Astrocyte of the spinal cord (primary cell): ENCODE measurements around the gene JMJD1C.

Experiments used
- DNase-seq: peaks from one replicate; pipeline ENCODE4 v3.0.0; 2011; ENCODE audit warnings: low read depth, low spot score
- H3K4me3 ChIP-seq: 2 replicates; pipeline ENCODE4 v1.5.1; 2011; ENCODE audit warnings: low read depth, mild to moderate bottlenecking, low read length, moderate library complexity
- in situ Hi-C: cut with HindIII; loops from 2 replicates; pipeline ENCODE4 v1.10.0; 2017; ENCODE audit warnings: low sequenced_read_pairs
- TF ChIP-seq, protein P1 (sequence below): IDR thresholded peaks from 2 replicates; pipeline ENCODE4 v1.5.1; 2012; ENCODE audit warnings: low read depth, mild to moderate bottlenecking, low read length, inconsistent platforms

JMJD1C gene

DNA sequence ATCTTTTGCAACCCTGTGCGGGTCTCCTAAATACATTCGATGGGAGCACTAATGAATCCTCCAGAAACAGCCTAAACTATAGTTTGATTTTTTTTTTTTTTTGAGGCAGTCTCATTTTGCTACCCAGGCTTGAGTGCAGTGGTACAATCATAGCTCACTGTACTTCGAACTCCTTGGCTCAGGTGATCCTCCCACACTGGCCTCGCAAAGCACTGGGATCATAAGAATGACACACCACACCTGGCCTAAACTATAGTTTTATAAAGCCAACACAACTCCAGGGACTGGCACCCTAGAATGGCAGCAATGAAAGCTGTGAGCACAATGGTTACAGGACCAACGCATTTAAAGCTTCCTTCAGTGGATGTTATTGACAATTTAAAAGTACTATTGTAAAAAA, 14.5 kb upstream of the JMJD1C start:
- in situ Hi-C loops = no loop called here

DNA sequence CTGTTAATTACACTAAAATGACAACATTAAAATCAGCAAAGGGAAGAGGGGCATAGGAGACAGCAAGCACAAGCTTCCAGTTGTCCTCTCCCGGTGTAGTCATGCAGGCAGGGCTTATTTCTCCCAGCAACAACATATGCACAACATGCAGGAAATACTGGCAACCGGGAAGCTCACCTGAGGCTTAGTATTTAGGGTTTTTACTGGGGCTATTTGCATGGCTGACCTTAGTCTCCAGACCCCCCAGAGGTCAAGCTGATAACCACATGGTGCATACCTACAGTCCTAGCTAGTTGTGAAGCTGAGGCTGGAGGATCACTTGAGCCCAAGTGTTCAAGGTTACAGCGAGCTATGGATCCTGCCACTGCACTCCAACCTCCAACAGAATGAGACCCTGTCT, 12.8 kb upstream of the JMJD1C start:
- TF ChIP-seq, protein P1, sequence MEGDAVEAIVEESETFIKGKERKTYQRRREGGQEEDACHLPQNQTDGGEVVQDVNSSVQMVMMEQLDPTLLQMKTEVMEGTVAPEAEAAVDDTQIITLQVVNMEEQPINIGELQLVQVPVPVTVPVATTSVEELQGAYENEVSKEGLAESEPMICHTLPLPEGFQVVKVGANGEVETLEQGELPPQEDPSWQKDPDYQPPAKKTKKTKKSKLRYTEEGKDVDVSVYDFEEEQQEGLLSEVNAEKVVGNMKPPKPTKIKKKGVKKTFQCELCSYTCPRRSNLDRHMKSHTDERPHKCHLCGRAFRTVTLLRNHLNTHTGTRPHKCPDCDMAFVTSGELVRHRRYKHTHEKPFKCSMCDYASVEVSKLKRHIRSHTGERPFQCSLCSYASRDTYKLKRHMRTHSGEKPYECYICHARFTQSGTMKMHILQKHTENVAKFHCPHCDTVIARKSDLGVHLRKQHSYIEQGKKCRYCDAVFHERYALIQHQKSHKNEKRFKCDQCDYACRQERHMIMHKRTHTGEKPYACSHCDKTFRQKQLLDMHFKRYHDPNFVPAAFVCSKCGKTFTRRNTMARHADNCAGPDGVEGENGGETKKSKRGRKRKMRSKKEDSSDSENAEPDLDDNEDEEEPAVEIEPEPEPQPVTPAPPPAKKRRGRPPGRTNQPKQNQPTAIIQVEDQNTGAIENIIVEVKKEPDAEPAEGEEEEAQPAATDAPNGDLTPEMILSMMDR = no peak
- no peak overlapping the region for H3K4me3 ChIP-seq
- no peak for DNase-seq
- in situ Hi-C loops = no loop called here

More for the DNA sequence above, 14.5 kb upstream of the JMJD1C start:
- DNase-seq = no peak
- H3K4me3 ChIP-seq = no peak overlapping the region
- TF ChIP-seq, protein P1 = no peak

DNA sequence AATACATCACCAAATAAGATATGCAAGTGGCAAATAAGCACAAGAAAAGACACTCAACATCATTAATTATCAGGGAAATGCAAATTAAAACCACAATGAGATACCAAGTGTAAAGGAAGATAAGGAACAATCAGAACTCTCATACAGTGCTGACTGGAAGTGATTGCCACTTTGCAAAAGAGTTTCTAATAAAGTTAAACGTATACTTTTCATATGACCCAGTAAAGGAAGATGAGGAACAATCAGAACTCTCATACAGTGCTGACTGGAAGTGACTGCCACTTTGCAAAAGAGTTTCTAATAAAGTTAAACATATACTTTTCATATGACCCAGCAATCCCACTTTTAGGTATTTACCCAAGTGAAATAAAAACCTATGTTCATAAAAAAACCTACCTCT, 12.2 kb upstream of the JMJD1C start:
- in situ Hi-C loops = no loop called here
- TF ChIP-seq, protein P1 = no peak
- DNase-seq = no peak
- H3K4me3 ChIP-seq = no peak overlapping the region

DNA sequence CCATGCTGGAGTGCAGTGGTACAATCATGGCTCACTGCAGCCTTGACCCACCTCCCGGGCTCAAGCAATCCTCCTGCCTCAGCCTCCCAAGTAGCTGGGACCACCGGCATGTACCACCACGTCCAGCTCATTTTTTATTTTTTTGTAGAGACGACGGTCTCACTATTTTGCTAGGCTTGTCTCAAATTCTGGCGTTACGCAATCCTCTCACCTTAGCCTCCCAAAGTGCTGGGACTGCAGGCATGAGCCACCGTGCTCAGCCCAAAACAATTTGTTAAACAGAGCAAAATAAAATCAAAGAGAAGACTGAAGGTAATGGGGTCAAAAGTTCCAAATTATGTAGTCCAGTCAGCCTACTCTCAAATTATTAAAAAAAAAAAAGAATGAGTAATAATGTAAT, 8.7 kb upstream of the JMJD1C start:
- no peak overlapping the region for H3K4me3 ChIP-seq
- no peak for DNase-seq
- in situ Hi-C loops = no loop called here
- TF ChIP-seq, protein P1 = no peak

DNA sequence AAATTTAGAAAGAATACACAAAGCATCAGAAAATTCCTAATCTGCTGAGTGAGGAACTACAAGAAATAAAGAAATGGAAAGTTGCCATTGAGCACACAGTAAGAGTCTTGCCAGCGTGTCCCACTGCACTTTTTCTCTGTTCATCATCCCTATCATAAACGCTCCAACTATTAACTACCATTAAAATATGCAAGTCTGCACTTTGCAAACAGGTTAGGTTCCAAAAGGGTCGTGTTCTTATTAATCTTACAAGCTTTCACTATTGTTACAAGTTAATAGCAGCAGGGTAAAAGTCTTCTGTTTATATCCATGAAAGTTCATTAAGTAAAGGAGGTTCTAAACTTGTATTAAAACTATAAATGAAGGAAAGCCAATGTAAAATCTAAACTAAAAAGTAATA, 5.2 kb upstream of the JMJD1C start:
- TF ChIP-seq, protein P1 = no peak
- in situ Hi-C loops = no loop called here
- no peak for DNase-seq

DNA sequence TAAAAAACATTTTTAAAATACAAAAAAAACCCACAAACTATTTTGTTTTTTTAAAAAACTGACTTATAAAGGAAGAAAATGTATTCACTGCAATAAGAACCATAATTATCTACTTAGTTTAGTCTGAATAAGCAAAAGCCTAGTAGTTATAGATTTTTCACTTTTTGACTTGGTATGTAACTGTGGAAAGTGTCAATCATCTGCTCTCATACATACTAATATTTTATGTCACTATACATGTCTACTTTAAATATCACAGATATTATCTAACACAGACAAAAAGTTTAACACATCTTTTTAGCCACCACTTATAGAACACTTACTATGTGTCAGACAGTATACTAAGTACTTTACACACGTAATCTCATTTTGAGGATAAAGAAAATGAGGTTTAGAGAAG, 3.2 kb upstream of the JMJD1C start:
- H3K4me3 ChIP-seq = no peak overlapping the region
- TF ChIP-seq, protein P1 = no peak
- DNase-seq = no peak
- in situ Hi-C loops = no loop called here

More for the DNA sequence above, 5.2 kb upstream of the JMJD1C start:
- no peak overlapping the region for H3K4me3 ChIP-seq

DNA sequence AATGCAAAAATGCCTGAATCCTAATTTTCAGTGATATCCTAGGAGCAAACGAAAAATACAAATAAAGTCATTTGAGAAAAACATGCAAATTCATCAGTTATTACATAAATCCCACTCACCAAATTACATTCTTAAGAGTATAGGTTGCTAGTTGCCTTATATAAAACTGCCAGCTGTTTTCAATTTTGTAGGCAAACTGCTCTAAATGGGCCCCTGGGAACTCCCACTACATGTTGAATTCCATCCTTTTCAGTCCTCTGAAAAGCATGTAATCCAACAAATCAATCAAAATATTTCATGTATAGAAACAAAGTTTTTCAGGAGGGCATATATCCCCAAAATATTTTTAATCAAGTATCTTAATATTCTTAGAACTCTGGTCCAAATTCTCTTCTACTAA, 2.1 kb upstream of the JMJD1C start:
- in situ Hi-C loops = no loop called here

More for the DNA sequence above, 2.1 kb upstream of the JMJD1C start:
- TF ChIP-seq, protein P1 = no peak
- no peak overlapping the region for H3K4me3 ChIP-seq
- peak; percentile 18 for DNase-seq
